Measurements from ENCODE around the gene CYP21A2.

- no peak for TF ChIP-seq POLR2AphosphoS5 (IDR thresholded peaks at IDR 0.05; ENCODE audit: low read depth, low read length)
- TF ChIP-seq REST (IDR thresholded peaks at IDR 0.05; ENCODE audit: insufficient read depth in 1 of 2, low read depth in 2 of 2, low read length in 2 of 2): no peak
Measured at GRCh38 chr6:32047539-32047854, 9.3 kb downstream of the CYP21A2 start.
